Thyroid gland (tissue), 4 donors: ENCODE measurements around the gene ZMIZ1. TPM values are rescaled to one million over a fixed set of nuclear protein-coding genes. Genes with fewer than 3 reads are reported as not detected.
A peak's percentile ranks its signal among the peaks of the same experiment; 100 is the strongest.

Source experiments
- DNase-seq, 2 donors: peaks; one replicate each; pipeline ENCODE4 v3.0.0-alpha.2; 2019
- H3K27ac ChIP-seq, 3 donors: fragments of 200-600 bp; sonication (generic); 1 replicate in 2 of 3; 2 replicates in 1 of 3; pipeline ENCODE4 v1.5.1; 2016 to 2019; ENCODE audit warnings: mild to moderate bottlenecking in 1 of 3, moderate library complexity in 1 of 3
- H3K27me3 ChIP-seq: fragments of 200-600 bp; sonication (generic); one replicate; pipeline ENCODE4 v1.5.1; 2019
- H3K36me3 ChIP-seq, 2 donors: fragments of 200-600 bp; sonication (generic); one replicate each; pipeline ENCODE4 v1.5.1; 2016 to 2019
- H3K4me1 ChIP-seq, 2 donors: fragments of 200-600 bp; sonication (generic); one replicate each; pipeline ENCODE4 v1.5.1; 2017 to 2019
- H3K4me3 ChIP-seq, 3 donors: fragments of 200-600 bp; sonication (generic); replicated peaks in 1 of 3; 1 replicate in 2 of 3; 2 replicates in 1 of 3; pipeline ENCODE4 v1.5.1; 2016; ENCODE audit warnings: mild to moderate bottlenecking in 1 of 3
- H3K9me3 ChIP-seq: fragments of 200-600 bp; sonication (generic); one replicate; pipeline ENCODE4 v1.5.1; 2017
- POLR2A ChIP-seq, 2 donors: fragments of 450-650 bp; IDR thresholded peaks; one replicate each; pipeline ENCODE4 v1.6.1; 2017; ENCODE audit warnings: antibody characterized with exemption in 2 of 2, mild to moderate bottlenecking in 2 of 2, moderate library complexity in 1 of 2
- WGBS, 2 donors: methylation state at CpG; one replicate each; pipeline ENCODE4 v1.1.5; 2017; 5-methylcytosine and 5-hydroxymethylcytosine counted together
- intact Hi-C: fragments of 100-400 bp; cut with DNase I; formaldehyde crosslinking; loops from one replicate; pipeline ENCODE4 v1.15.1; 2023
- total RNA-seq, 4 donors: library from RNA; depleted of rRNA; stranded (reverse); fragments of >200 nt; gene quantifications; one replicate each; pipeline ENCODE4 v1.2.3, GENCODE V29; 2016
- TF ChIP-seq, protein P1 (sequence below), 6 experiments: fragments of 200-600 bp in 3 of 6; fragments of 450-650 bp in 3 of 6; sonication (generic) in 3 of 6; IDR thresholded peaks; one replicate each; pipeline ENCODE4 v1.5.1; 2016 to 2019; ENCODE audit warnings: antibody characterized with exemption in 6 of 6, mild to moderate bottlenecking in 2 of 6, inconsistent platforms in 1 of 6, moderate library complexity in 1 of 6

Gene ZMIZ1
- total RNA-seq, 4 donors from 2014 or later = 59.9 to 128 (median 94.4) TPM

DNA sequence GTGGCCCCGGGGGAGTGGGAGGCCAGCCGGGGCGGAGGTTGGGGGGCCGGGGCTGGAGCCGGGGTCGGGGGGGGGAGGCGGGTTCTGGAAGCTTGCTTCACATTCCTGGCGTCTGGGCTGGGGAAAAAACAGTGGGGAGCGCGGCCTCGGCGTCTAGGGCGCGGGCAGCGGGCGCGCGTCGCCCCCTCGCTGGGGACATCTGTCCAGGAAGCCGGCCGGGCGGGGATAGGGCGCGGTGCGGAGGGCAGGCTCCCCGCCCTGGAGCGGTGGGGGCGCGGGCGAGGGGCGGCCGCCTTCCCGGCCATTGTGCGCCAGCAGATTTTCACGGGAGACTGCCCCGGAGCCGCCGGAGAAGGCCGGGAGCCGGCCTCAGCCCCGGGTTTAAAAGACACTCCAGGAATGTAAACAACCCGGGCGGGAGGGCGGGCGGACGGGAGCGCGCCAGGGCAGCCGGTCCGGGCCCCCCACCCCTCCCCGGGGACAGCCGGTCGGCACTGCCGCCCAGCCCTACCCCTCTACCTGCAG is 1.4 kb downstream of the ZMIZ1 start:
- WGBS, 2 donors = 0% methylated on average over 10 of the region's 55 CpGs; no CpG with 5 or more reads in 1 of the 2 donors
- Histone ChIP-seq H3K4me3 (peak overlapping the region in 2 of 3 donors; percentile 64 to 95), H3K36me3 (no peaks in the 10 kb centered on the region), H3K27ac (peak overlapping the region; percentile 98 to 99 (median 99)), H3K27me3 (no peaks in the 10 kb centered on the region), H3K9me3 (no peaks in the 10 kb centered on the region), H3K4me1 (peaks cover 52 to 53% of the 10 kb centered on the region in 2 donors)
- intact Hi-C loops = loop anchor here (5.0 to 10.0 kb wide), 2 partner anchors 65 to 127 kb away; no protein-coding TSS in a partner anchor
- DNase-seq = peak; percentile 78 to 80
- peak in 1 of 2 donors; percentile 60 for TF ChIP-seq POLR2A (IDR thresholded peaks at IDR 0.05)
- TF ChIP-seq, protein P1, sequence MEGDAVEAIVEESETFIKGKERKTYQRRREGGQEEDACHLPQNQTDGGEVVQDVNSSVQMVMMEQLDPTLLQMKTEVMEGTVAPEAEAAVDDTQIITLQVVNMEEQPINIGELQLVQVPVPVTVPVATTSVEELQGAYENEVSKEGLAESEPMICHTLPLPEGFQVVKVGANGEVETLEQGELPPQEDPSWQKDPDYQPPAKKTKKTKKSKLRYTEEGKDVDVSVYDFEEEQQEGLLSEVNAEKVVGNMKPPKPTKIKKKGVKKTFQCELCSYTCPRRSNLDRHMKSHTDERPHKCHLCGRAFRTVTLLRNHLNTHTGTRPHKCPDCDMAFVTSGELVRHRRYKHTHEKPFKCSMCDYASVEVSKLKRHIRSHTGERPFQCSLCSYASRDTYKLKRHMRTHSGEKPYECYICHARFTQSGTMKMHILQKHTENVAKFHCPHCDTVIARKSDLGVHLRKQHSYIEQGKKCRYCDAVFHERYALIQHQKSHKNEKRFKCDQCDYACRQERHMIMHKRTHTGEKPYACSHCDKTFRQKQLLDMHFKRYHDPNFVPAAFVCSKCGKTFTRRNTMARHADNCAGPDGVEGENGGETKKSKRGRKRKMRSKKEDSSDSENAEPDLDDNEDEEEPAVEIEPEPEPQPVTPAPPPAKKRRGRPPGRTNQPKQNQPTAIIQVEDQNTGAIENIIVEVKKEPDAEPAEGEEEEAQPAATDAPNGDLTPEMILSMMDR (IDR thresholded peaks at IDR 0.05) = no peak

- no peaks in the 10 kb centered on the region for H3K27me3 ChIP-seq
- no peaks in the 10 kb centered on the region for H3K36me3 ChIP-seq
- TF ChIP-seq, protein P1 (IDR thresholded peaks at IDR 0.05) = peak in 1 of 6 experiments; percentile 17
- peak; percentile 46 to 73 for TF ChIP-seq POLR2A (IDR thresholded peaks at IDR 0.05)
- no peaks in the 10 kb centered on the region for H3K9me3 ChIP-seq
- H3K4me3 ChIP-seq = peak overlapping the region in 2 of 3 donors; percentile 64 to 95
- peak overlapping the region; percentile 98 to 99 (median 99) for H3K27ac ChIP-seq
- H3K4me1 ChIP-seq = peaks cover 59% of the 10 kb centered on the region in 2 donors
- 0 to 1% methylated on average over 2 to 15 of the region's 32 CpGs for WGBS, 2 donors
- peak; percentile 98 for DNase-seq
- intact Hi-C loops = loop anchor here (5.0 to 10.0 kb wide), 2 partner anchors 64 to 126 kb away; no protein-coding TSS in a partner anchor
Measured at GRCh38 chr10:79070606-79071395, 2.0 kb downstream of the ZMIZ1 start.

DNA sequence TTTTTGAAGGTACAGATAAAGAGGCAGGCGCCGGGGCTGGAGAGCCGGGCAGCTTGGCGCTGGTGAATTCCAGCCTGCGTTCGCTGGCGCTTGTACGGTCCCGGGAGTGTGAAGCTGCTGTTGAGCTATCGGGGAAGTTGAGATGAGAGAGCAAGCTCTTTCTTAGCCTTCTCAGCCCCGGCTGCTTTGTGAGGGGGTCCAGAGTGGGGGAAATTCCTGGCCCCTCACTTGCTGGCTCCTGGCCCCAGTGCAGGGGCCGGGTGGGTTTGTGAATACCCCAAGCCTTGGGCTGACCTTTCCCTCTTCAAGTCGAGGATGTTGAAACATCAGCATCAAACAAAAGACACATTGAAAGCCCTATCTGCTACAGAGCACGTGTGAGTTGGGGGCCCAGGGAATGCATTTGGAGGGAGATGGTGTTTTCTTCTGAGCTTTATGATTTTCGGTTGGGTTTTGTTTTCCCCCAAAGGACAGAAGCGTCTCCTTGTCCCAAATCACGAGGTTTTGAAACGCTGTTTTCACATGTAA is 2.7 kb downstream of the ZMIZ1 start:
- Histone ChIP-seq H3K9me3 (no peaks in the 10 kb centered on the region), H3K27me3 (no peaks in the 10 kb centered on the region), H3K4me1 (peaks cover 60 to 63% of the 10 kb centered on the region in 2 donors), H3K4me3 (peak overlapping the region in 2 of 3 donors; percentile 52 to 95), H3K27ac (peak overlapping the region; percentile 98 to 99 (median 99)), H3K36me3 (no peaks in the 10 kb centered on the region)
- intact Hi-C loops = loop anchor here (5.0 to 10.0 kb wide), 2 partner anchors 63 to 126 kb away; no protein-coding TSS in a partner anchor
- TF ChIP-seq POLR2A (IDR thresholded peaks at IDR 0.05) = no peak
- 6 to 19% methylated on average over 9 to 17 of the region's 18 CpGs for WGBS, 2 donors
- DNase-seq = no peak

- H3K27me3 ChIP-seq = no peaks in the 10 kb centered on the region
- H3K4me1 ChIP-seq = peaks cover 64% of the 10 kb centered on the region in 2 donors
- no peaks in the 10 kb centered on the region for H3K36me3 ChIP-seq
- no peak for DNase-seq
- peak overlapping the region in 1 of 3 donors; percentile 95 for H3K4me3 ChIP-seq
- 58 to 73% methylated on average over 8 of the region's 8 CpGs for WGBS, 2 donors
- TF ChIP-seq POLR2A (IDR thresholded peaks at IDR 0.05) = no peak
- TF ChIP-seq, protein P1 (IDR thresholded peaks at IDR 0.05) = no peak
- peak overlapping the region; percentile 98 to 99 (median 99) for H3K27ac ChIP-seq
- intact Hi-C loops = loop anchor here (5.0 to 10.0 kb wide), 2 partner anchors 63 to 125 kb away; no protein-coding TSS in a partner anchor
- no peaks in the 10 kb centered on the region for H3K9me3 ChIP-seq
Measured at GRCh38 chr10:79072041-79072441, 3.3 kb downstream of the ZMIZ1 start.

DNA sequence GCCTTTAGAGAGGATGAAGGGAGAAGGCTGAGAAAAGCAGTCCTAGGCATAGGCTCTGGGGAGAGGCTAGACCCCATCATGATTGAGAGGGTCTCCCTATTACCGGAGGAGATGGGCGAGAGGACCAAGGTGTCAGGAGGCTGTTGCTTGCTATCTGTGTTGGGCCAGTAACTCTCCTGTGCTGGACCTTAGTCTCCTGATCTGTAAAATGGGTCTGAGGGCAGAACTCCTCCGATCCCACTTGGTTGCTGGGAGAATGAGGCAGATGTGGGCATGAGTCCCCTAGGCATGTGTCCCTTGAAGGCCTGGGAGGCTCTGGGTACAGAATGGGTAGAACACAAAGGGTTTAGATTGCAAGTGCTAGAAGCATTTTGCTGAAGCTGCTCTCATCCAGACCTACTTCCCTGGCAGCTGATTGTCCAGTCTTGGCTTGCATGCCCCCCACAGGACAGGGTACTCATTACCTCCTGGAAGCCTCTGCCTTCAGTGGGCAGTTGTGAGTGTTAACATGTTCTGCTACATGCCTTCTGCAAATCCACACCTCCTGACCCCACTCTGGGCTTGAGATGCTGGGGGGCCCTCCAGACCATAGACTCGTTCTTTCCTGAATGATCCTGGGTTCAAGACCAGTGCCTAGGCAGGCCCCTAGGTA is 4.4 kb downstream of the ZMIZ1 start:
- no peak for DNase-seq
- WGBS, 2 donors = 83 to 93% methylated on average over 4 of the region's 4 CpGs
- Histone ChIP-seq H3K9me3 (no peaks in the 10 kb centered on the region), H3K4me3 (peak overlapping the region in 1 of 3 donors; percentile 1), H3K4me1 (peaks cover 70 to 72% of the 10 kb centered on the region in 2 donors), H3K27ac (peak overlapping the region; percentile 98 to 99 (median 99)), H3K36me3 (no peaks in the 10 kb centered on the region), H3K27me3 (no peaks in the 10 kb centered on the region)
- intact Hi-C loops = loop anchor here (5.0 to 10.0 kb wide), 2 partner anchors 62 to 124 kb away; no protein-coding TSS in a partner anchor
- TF ChIP-seq POLR2A (IDR thresholded peaks at IDR 0.05) = no peak
